HL-60/S4 treated with phorbol 12-myristate 13-acetate at 8.2 ng/mL for 4 days and 3 days (cell line): ENCODE measurements around the gene CD300LD.
"Not testable (repeated sequence)": the region's sequence is repeated elsewhere in the genome, so short reads cannot be mapped to it uniquely, and the experiment has no call there.

ENCODE experiments used
- in situ Hi-C: fragments of 300-500 bp; cut with MboI; formaldehyde crosslinking; loops from 2 replicates; pipeline ENCODE4 v1.15.0; 2022; ENCODE audit warnings: low sequenced_read_pairs

CD300LD gene

DNA sequence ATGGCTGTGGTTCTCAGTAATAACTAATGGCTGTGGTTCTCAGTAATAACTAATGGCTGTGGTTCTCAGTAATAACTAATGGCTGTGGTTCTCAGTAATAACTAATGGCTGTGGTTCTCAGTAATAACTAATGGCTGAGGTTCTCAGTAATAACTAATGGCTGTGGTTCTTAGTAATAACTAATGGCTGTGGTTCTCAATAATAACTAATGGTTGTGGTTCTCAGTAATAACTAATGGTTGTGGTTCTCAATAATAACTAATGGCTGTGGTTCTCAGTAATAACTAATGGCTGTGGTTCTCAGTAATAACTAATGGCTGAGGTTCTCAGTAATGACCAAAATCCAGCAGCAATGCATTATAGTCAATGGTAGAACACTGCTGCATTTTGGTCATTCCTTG is 18.4 kb downstream of the CD300LD start:
- in situ Hi-C loops: not testable (repeated sequence)

DNA sequence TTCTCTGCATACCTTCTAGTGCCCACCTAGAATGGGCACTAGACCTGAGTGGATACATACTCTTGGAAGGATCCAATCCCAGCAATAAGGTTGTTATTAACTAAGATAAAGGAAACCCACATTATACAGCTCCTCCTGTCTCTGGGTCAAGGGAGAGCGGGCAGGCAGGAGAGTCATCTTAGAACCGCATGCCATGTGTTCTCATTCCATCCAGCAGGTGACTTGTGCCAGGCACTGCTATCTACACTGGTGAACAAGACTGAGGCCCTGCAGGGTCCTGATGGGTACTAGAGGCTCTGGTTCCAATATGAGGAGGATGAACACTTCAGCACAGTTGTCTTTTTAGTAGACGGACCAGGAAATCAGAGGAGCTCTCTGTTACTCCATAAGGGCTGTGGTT is 18.9 kb downstream of the CD300LD start:
- in situ Hi-C loops: no loop called here

DNA sequence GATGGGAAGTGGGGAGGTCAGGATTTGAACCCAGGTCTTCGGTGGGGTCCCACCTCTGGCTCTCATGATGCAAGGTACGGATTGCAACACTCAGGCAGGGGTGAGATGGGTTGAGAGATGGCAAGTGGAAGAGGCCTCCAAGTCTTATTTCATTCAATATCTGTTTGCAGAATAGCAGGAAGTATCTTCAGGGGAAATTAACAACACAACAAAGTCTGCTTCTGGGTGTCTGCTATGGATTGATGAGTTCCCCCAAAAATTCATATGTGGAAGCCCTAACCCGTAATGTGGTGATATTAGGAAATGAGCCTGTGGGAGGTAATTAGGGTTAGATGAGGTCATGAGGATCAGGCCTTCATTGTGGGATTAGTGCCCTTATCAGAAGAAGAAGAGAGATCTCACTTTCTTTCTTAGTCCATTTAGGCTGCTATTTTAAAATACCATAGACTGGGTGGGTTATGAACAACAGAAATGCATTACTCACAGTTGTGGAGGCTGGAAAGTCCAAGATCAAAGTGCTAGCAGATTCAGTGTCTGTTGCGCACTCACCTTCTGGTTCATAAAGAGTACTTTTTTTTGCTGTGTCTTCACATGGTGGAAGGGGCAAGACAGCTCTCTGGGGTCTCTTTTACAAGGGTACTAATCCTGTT is 20.3 kb downstream of the CD300LD start:
- in situ Hi-C loops: no loop called here

DNA sequence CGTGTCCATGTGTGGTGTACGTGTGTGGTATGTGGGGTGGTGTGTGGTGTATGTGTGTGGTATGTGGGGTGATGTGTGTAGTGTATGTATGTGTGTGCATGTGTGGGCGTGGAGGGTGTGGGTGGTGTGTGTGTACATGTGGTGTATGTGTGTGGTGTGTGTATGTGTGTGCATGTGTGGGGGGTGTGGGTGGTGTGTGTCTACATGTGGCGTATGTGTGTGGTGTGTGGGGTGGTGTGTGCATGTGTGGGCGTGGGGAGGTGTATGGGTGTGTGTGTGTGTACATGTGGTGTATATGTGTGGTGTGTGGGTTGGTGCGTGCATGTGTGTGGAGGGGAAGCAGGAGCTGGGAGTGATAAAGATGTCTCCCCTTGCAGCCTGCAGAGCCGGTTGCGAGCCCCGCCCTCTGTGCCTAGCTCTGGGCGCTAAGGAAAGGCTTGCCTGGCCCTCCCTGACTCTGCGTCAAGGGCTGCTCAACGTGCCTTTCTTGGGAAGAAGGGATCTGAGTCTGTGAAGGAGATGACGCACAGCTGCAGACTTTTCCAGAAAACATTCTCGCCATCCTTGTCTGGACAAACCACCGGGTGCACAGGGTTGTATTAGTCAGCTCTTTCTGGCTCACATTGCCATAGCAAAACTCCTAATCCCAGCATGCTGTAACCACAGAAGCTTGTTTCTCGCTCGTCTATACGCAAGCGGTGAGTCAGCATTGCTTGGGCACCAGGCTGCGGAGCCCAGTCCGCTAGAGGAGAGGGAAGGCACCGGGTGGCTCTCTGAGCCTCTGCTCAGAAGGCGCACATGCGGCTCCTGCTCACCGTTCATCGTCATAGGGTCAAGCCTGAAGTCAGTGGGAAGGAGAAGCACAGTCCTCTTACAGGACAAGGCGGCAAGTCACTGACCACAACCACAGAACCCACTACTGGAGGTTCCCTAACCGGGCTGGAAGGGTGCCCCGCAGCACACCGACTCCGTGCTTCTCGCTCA is 22.8 kb downstream of the CD300LD start:
- in situ Hi-C loops: no loop called here

DNA sequence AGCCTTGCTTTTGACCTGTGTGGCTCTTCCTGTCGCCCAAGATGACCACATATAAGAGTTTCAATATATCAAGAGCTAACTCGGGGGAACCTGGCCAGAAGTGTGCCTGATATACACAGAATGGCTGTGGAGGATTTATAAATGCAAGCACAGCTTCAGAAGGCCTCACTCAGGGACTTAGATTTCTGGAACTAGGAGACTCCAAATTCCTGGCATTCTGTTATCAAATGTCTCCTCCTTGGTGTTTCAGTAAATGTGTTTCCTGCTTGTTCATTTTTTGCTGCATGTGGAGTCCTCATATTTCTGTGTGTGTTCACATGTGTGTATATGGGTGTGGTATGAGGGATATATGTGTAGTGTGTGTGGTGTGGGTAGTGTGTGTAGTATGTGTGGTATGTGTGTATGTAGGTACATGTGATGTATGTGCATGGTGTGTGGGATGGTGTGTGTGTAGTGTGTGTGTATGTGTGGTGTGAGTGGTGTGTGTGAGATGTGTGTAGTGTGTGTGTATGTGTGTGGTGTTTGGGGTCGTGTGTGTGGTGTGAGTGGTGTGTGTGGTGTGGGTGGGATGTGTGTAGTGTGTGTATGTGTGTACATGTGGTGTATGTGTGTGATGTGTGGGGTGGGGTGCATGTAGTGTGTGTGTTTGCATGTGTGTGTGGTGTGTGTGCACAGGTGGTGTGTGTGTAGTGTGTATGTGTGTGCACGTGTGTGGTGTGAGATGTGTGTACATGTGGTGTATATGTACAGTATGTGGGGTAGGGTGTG is 23.8 kb downstream of the CD300LD start:
- in situ Hi-C loops: no loop called here

DNA sequence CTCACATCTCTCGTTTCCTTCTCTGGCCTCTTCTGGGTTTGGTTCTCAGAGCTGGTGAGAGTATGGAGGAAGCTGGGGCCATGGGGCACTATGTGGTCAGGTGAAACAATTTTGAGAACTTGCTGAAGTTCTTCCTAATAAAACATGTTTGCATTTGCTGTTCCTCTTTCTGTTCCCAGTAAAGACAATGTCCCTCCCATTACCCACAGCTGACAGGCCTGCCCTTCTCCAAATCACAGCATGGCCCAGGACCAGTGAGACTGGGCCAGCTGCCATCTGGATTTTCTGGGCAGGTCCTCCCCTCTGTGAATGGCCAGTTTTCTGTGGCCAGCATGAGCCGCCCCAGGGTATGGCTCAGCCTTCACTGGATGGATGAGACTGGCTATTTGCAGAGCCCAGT is 24.7 kb downstream of the CD300LD start, which contains the start of gene CD300H:
TSS of gene CD300H (minus strand) at position 113 of the 400 bp plus-strand sequence.
- in situ Hi-C loops: no loop called here

DNA sequence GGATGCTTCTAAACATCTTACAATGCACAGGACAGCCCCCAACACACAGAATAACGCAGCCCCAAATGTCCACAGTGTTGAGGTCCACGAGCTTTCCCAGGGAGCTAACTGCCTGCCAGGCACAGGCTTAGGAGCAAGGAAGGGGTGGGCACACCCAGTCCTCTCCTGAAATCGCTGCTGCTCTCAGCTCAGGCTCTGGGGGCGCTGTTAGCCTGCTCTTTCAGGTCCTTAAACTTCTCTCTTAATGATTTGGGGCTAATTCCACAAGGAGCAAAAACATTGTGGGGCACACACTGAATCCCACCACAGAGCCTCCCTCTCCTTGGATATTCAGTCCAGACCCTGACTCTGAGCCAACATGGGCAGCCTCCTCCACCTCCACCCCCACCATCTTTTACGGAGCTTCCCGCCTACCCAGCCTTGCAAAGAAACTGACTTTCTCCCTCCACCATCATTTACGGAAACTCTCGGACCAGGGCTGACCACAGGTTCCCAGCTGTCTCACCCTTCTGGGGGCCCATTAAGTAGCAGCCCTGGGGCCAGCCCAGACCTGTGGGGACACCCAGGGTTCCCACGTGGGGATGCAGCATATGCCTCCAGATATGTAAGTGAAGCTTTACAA is 25.8 kb downstream of the CD300LD start:
- in situ Hi-C loops: no loop called here

DNA sequence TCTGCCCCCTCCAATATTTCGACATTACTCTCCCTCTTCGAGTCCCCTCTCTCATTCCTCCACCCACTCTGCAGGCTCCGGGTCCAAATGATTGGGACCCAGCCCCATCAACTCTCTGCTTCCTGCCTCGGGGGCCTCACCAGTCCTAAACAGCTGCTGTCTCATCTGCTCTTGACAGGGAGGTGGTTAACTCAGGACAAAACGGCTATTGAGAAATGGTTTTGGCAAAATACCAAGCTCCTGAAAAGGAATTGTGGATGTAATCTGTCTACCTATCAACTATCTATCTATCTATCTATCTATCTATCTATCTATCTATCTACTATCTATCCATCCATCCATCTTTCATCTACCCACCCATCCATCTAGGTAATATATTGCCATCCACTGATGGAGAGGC is 27.0 kb downstream of the CD300LD start:
- in situ Hi-C loops: no loop called here

DNA sequence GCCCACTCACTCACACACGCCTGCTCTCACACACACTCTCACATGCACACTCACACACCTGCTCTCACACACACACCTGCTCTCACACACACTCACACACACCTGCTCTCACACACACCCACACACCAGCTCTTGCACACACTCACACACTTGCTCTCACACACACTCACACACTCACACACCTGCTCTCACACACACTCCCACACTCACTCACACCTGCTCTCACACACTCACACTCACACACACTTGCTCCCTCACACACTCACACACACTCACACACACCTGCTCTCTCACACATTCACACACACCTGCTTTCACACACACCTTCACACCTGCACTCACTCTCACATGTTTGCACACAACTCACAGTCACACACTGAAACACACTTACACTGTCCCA is 28.7 kb downstream of the CD300LD start:
- in situ Hi-C loops: no loop called here

DNA sequence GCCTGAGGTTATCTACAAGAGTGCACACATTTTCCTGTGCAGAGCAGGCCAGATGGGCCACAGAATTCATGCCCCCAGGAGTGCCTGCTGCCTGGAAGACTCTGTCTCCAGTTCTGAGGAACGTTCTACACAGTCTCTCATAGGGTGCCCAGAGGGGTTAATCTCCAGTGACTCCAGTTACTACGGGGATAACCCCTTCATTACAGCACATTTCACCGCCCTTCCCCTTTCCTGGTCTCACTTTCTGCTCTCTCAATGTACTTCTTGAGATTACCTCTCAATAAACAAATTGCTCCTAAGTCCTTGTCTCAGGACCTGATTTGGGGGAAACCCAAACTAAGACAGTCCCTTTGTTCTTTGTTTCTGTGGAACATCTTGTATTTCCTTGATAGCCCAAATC is 30.5 kb downstream of the CD300LD start:
- in situ Hi-C loops: no loop called here

DNA sequence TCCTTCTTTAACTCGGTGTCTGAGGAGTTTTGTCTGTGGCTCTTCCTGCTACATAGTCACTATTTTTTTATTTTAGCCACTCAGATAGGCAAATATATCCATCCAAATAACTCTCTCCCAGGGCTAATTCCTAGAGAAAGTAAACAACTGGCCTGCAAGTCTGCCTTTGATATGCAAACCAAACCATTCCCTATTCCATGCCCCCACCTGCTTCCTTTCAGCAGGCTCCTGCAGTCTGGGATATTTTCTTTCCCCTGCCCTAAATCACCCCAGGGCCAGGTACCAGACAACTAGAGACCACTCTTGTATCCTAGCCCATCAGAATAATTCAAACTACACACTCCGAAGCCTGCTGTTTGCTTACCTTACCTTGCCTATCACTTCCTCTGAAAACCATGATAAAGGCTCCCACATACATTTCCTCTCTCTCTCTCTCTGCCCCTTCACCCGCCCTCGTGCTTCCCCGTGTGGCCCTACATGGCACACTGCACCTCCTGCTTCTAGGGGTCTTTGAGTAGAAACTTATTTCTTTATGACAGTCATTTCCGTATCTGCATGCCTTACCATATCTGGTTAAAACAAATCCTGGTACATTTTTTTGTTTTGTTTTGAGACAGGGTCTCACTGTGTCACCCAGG is 33.1 kb downstream of the CD300LD start:
- in situ Hi-C loops: no loop called here

DNA sequence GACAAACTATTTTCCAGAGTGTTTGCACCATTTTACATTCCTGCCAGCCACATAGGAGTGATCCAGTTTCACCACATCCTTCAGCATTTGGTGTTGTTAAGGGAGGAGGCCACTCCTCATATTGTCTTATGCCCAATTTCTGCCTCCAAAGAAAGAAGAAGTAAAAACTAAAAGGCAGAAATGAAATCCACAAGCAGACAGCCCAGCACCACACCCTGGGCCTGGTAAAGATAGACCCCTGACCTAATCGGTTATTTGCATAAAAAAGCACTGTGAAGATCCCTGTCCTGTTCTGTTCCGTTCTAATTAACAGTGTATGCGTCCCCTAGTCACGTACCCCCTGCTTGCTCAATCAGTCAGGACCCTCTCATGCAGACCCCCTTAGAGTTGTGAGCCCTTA is 33.7 kb downstream of the CD300LD start:
- in situ Hi-C loops: not testable (repeated sequence)

DNA sequence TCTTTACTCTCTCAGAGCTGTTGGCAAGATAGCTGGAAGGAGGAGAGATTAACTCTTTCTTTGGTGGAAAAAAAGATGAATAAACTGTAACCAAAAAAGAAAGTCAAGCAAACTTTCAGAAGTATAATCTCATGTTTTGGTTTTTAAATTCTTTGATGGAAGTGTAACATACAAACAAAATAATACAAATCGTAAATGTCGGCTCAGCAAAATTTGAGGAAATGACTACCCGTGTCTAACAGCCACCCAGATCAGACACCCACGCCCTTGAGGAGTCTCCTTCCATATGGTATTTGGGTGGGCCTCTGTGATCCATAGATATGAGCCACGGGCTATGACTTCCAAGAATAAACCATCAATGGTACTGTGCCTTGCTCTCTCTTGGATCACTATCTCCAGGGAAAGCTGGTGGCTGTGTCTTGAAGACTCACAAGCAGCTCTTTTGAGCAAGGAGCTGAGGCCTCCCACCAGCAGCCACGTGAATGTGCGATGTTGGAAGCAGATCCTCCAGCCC is 36.6 kb downstream of the CD300LD start:
- in situ Hi-C loops: no loop called here

DNA sequence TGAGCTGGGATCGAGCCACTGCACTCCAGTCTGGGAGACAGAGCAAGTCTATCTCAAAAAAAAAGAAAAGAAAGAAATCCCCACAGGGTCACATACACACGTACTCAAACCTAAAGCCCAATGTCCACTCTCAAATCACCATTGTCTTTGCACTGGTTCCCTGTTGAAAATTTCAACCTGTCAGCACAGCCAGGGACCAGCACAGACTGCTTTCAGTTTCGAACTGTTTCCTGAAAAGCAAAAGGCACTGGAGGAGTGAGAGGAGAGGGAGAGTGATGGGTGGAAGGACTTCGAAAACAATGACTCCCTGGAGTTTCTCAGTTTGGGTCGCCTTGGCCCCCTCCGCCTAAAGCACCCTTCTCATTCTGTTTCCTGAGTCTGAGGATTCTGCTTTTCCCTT is 37.2 kb downstream of the CD300LD start:
- in situ Hi-C loops: no loop called here

DNA sequence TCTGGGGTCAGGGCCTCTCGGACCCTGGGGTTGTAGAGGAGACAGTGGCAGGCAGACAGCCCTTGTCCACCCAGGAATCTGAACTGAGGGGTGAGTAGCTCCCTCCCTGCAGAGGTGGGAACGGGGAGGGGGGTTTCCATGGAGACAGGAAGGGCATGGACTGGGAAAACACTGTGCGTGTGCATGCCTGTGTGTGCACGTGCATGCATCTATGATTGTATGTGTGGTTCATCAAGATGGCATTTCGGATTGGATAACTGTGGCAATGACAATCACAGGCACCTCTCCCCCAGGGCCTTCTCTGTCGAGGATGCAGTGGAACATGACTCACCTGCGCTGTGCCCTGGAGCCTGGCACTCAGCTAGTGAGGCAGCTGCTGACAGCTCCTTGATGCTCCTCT is 40.0 kb downstream of the CD300LD start:
- in situ Hi-C loops: no loop called here

DNA sequence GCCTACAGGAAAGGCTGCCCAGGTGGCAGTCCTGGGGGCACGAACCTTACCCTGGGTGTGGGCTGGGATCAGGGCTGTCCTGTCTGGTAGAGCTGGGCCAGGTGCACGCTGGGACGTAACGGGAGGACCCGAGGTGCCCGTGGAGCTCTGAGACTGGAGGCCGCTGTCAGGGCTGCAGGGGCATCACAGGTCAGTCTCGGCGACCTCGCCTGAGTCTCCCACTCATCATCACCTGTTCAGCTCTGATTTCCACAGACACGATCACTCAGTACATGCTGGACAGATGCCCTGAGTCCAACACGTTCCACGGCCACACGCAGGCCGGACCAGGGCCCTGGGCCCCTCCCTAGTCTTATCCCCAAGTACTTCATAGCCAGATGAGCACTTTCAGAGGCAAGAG is 41.5 kb downstream of the CD300LD start:
- in situ Hi-C loops: no loop called here

DNA sequence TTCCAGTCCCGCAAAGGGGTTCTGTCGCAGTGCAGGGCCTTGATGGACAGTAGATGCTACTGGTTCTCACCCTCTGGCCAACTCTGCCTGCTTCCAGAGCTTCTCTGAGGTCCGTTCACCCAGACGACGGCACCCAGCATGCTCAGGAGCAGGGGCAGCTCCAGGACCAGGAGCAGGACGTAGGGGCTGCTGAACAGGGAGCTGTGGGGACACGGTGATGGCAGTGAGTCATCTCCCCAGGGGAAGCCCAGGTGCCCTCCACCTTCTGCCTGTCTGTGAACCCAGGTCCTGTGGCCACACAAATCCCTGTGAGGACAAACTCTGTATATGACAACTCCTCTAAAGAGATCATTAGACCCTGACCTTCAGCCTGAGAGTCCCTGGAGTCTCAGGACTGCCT is 42.7 kb downstream of the CD300LD start:
- in situ Hi-C loops: no loop called here

DNA sequence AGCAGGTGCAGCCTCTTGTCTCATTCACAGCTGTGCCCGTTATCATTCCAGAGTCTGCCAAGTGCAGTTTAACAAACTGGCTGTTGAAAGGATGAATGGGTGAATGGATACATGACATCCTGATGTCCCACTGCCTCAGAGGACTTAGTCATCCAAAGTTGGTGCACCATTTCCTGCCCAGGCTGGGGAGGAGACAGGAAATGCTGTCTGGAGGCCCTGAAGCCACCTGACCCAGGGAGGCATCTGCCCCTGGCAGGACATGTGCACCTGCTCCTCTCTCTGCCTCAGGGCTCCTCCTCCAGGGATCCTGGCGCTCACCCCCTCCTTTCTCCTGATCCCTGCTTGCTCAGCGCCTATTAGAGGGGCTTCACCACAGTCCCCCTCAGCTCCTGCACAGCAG is 44.3 kb downstream of the CD300LD start:
- in situ Hi-C loops: no loop called here

DNA sequence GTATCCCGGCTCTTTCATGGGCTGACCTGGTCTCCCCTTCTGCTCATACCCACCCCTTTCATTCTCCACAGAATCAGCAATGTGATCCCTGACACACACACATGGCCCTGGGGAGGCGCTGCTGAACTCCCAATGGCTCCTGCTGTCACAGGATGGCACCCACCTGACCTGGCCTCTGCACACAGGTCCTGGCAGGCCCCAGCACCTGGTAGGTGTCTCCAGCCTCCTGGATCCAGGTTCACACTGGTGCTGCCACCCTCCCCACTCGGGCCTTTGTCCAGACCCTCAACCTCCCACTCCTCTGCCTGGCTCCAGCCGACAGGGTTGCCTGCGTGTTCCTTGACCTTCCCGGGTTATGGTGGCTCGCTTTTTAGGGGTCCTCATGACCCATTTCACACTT is 44.8 kb downstream of the CD300LD start:
- in situ Hi-C loops: no loop called here

DNA sequence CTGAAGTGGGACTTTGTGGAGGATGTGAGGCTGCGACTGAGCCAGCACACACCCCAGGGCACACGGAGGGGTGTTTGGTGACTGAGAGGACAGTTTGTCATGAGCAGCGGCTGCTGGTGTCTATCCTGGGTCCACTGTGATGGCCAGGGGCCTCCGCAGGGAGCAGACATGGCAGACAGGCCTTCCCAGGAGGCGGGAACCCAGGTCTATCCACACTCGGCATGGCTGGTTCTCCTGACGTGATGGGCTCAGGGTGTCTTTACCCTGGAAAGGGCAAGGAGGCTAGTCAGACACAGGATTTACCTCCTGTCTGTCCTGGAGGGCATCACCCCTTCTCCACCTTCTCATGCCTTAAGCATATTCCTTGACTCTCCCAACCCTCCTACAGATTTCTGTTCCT is 45.5 kb downstream of the CD300LD start:
- in situ Hi-C loops: no loop called here
